Lower leg skin (tissue), 3 donors: ENCODE measurements around the gene UBA7.

Source experiments
- POLR2A ChIP-seq, 2 donors: fragments of 450-650 bp; IDR thresholded peaks; one replicate each; pipeline ENCODE4 v1.6.1; 2016 to 2017; ENCODE audit warnings: antibody characterized with exemption in 2 of 2, mild to moderate bottlenecking in 1 of 2, moderate library complexity in 1 of 2
- TF ChIP-seq, protein P1 (sequence below), 3 donors: fragments of 450-650 bp; IDR thresholded peaks; one replicate each; pipeline ENCODE4 v1.5.1; 2016; ENCODE audit warnings: antibody characterized with exemption in 3 of 3, mild to moderate bottlenecking in 3 of 3, moderate library complexity in 2 of 3

DNA sequence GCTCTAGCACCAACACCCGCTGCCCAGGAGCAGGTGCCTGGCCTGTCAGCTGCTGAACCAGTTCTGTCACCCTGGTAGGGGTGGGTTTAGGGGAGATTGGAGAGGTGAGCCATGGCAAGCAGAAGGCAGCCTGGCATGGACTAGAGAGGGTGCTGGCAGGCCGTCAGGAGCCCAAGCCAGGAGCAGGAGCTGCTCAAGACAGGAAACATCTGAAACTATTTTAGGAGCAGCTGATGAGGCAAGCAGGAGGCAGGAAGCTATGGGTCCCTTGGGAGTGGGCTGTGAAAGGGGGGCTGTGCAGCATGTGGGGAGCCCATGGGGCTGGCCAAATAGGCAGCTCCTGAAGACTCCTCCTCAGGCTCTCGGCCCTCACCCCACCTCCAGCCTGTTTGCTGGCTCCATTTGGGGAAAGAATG lies 8.4 kb downstream of the UBA7 start:
- no peak for TF ChIP-seq POLR2A (IDR thresholded peaks at IDR 0.05)
- TF ChIP-seq, protein P1, sequence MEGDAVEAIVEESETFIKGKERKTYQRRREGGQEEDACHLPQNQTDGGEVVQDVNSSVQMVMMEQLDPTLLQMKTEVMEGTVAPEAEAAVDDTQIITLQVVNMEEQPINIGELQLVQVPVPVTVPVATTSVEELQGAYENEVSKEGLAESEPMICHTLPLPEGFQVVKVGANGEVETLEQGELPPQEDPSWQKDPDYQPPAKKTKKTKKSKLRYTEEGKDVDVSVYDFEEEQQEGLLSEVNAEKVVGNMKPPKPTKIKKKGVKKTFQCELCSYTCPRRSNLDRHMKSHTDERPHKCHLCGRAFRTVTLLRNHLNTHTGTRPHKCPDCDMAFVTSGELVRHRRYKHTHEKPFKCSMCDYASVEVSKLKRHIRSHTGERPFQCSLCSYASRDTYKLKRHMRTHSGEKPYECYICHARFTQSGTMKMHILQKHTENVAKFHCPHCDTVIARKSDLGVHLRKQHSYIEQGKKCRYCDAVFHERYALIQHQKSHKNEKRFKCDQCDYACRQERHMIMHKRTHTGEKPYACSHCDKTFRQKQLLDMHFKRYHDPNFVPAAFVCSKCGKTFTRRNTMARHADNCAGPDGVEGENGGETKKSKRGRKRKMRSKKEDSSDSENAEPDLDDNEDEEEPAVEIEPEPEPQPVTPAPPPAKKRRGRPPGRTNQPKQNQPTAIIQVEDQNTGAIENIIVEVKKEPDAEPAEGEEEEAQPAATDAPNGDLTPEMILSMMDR (IDR thresholded peaks at IDR 0.05), result no peak
